Astrocyte of the cerebellum (primary cell): ENCODE results near the gene ASS1.

Source experiments
- DNase-seq: peaks from one replicate; pipeline ENCODE4 v3.0.0-alpha.2; 2011; ENCODE audit warnings: low read depth
- H3K4me3 ChIP-seq: 2 replicates; pipeline ENCODE4 v1.5.1; 2011; ENCODE audit warnings: mild to moderate bottlenecking, low read depth, low read length, moderate library complexity
- CTCF ChIP-seq: IDR thresholded peaks from 2 replicates; pipeline ENCODE4 v1.5.1; 2012; ENCODE audit warnings: low read length, low read depth, moderate library complexity, mild to moderate bottlenecking; ENCODE audit errors: missing control alignments
- in situ Hi-C: cut with HindIII; loops from 2 replicates; pipeline ENCODE4 v1.10.0; 2017; ENCODE audit warnings: low sequenced_read_pairs

Gene ASS1

GRCh38 chr9:130424595-130425454, 19.9 kb upstream of the ASS1 start:
- no peak for TF ChIP-seq CTCF
- no peak for DNase-seq
- in situ Hi-C loops = no loop called here

GRCh38 chr9:130425741-130426466, 18.9 kb upstream of the ASS1 start:
- in situ Hi-C loops = no loop called here
- H3K4me3 ChIP-seq = no peak overlapping the region

More at GRCh38 chr9:130424595-130425454, 19.9 kb upstream of the ASS1 start:
- no peak overlapping the region for H3K4me3 ChIP-seq

GRCh38 chr9:130426467-130426773, 18.3 kb upstream of the ASS1 start:
- no peak for DNase-seq
- no peak overlapping the region for H3K4me3 ChIP-seq
- in situ Hi-C loops = no loop called here
- no peak for TF ChIP-seq CTCF

More at GRCh38 chr9:130425741-130426466, 18.9 kb upstream of the ASS1 start:
- no peak for DNase-seq
- no peak for TF ChIP-seq CTCF

- H3K4me3 ChIP-seq = no peak overlapping the region
- TF ChIP-seq CTCF = peak; percentile 3
- peak; percentile 32 for DNase-seq
- in situ Hi-C loops = no loop called here
Observed at GRCh38 chr9:130426883-130427282, 17.9 kb upstream of the ASS1 start.

GRCh38 chr9:130427326-130427725, 17.4 kb upstream of the ASS1 start:
- H3K4me3 ChIP-seq = no peak overlapping the region
- DNase-seq = no peak
- in situ Hi-C loops = no loop called here
- no peak for TF ChIP-seq CTCF

- no peak for TF ChIP-seq CTCF
- in situ Hi-C loops = no loop called here
- no peak for DNase-seq
- no peak overlapping the region for H3K4me3 ChIP-seq
Observed at GRCh38 chr9:130428086-130428665, 16.6 kb upstream of the ASS1 start.
